ENCODE data around the gene WDR44.
"Not testable (repeated sequence)": the region's sequence is repeated elsewhere in the genome, so short reads cannot be mapped to it uniquely, and the experiment has no call there.

Gene WDR44

DNA sequence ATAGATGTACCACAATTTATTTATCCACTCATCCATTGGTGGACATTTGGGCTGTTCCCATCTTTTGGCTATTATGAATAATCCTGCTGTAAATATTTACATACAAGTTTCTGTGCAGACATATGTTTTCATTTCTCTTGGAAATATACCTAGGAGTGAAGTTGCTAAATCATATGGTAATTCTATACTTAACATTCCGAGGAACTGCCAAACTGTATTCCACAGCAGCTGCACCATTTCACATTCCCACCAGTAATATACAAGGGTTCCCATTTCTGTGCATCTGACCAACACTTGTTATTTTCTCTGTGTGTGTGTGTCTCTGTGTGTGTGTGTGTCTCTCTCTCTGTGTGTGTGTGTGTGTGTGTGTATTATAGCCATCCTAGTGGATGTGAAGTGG lies 134.3 kb downstream of the WDR44 start:
- no peak for DNase-seq (ENCODE audit: low read depth)

DNA sequence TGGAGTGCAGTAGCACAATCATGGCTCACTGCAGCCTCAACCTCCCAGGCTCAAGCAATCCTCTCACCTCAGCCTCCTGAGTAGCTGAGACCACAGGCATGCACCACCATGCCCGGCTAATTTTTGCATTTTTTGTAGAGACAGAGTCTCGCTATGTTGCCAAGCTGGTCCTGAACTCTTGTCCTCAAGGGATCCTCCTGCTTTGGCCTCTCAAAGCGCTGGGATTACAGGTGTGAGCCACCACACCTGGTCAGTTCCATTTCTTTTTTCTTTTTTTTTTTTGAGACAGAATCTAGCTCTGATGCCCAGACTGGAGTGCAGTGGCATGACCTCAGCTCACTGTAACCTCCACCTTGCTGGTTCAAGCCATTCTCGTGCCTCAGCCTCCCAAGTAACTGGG lies 136.5 kb downstream of the WDR44 start:
- not testable (repeated sequence) for DNase-seq (ENCODE audit: low read depth)

GRCh38 chrX:118484216-118484903 lies 138.5 kb downstream of the WDR44 start:
- DNase-seq (ENCODE audit: low read depth): no peak

DNA sequence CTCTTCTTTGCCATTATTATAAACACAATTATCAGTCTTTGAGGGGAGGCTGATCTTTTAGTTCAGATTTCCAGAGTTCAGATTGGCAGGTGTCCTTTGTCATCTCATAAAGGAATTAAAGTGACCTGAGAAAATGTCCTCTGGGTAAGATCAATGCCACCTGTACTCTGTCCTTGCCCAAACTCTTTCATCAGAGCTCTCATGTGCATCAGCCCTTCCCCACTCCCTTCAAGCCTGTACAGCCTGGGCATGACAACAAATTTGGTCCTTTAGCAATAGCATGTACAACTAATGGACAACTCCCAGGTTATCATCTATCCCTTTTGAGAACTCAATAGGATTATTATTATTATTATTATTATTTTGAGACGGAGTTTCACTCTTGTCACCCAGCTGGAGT lies 140.8 kb downstream of the WDR44 start:
- not testable (repeated sequence) for DNase-seq (ENCODE audit: low read depth)

GRCh38 chrX:118493016-118493415 lies 147.1 kb downstream of the WDR44 start:
- DNase-seq (ENCODE audit: low read depth): no peak

- no peak for DNase-seq (ENCODE audit: low read depth)
Measured at GRCh38 chrX:118493653-118494297, 147.9 kb downstream of the WDR44 start.

DNA sequence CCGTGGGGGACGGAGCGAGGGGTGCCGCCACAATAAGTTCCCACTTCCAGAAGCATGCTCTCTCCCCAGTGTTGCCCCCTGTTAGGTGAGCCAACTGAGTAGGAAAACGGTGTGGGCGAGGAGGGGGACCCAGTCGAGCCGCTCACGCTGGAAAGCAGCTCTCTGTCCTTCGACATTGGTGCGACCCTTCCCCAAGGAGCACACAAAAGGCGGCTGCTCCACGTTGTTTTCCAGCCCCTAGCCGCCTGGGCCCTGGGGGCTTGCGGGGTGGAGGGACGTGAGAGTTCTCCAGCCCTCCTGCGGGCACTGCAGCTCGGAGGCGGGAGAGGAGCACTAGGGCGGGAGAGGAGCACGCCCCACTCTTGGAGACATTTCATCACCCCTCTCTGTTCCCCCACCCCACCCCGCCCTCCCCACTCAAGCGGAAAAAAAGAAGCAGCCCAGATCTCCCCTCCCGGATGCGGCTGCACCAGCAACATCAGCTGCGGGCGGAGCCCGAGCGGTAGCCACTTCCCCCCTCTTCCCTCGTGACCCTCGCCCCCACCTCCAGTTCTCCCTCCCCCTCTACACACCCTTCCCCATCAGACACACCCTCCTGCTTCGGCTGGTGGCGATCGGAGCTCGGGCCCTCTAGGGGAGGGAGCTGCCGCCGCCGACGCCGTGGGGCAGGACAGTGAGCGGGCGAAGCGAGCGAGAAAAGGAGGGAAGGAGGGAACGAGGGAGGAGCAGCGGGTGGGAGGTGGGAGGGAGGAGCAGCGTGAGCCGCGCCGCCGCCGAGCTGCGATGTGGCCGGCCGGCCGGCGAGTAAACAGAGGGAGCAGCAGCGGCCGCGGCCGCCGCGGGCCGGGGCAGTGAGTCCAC lies 149.4 kb downstream of the WDR44 start, which contains the start of gene DOCK11:
DOCK11 (plus strand) TSS at position 755 of the 861 bp plus-strand sequence. CDS start 157 bp downstream, outside the sequence.
- peak; percentile 67 for DNase-seq (ENCODE audit: low read depth)

GRCh38 chrX:118495958-118496762 lies 150.3 kb downstream of the WDR44 start:
- peak; percentile 66 for DNase-seq (ENCODE audit: low read depth)

GRCh38 chrX:118496763-118497079 lies 150.8 kb downstream of the WDR44 start:
- no peak for DNase-seq (ENCODE audit: low read depth)

DNA sequence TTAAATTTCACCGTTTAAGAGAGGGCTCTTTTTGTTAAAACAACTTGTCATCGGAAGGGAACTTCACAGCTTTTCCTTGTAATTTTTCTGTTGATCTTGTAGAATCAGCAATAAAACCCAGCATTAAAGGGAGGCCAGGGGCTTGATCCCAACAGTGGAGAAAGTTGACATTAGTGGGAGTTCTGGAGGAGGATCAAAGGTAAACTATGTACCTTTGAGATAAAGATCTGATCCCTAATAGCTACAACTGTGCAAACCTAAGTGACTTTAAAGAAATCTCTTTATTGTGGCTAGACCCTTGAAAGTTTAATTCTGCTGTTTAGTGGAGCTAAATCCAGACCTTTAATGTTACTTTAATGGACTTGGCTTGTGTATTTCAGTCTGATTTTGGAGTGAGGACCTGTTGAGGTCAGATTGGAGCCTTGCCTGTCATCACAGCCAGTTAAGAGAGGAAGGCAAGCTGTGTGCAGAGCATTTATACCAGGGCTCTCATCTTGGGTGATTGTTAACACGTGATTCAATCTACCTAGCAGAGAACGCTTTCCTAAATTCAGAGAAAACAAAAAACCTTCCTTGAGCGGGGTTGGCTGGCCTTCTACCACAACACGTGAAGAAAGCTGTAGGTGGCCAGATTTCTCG lies 151.4 kb downstream of the WDR44 start:
- no peak for DNase-seq (ENCODE audit: low read depth)

DNA sequence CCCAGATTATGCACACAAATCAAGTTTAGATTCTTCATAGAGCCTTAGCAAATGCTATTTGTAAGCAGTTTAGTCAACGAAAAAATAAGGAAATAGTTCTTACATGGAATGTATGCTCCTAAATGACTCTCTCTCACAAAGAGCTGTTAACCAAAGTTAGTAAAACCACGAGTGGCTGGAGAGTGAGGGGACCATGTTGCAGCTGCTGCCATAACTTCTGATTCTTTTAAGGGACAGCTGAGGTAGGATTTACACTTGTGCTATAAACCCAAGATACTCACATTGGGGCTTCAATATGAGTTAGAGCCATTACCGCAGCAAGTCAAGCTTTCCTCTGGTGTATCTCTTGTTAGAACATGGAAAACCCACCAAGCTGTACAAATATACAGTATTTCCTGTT lies 152.4 kb downstream of the WDR44 start:
- no peak for DNase-seq (ENCODE audit: low read depth)

GRCh38 chrX:118498755-118499154 lies 152.8 kb downstream of the WDR44 start:
- DNase-seq (ENCODE audit: low read depth): no peak

- DNase-seq (ENCODE audit: low read depth): no peak
Measured at GRCh38 chrX:118499295-118499694, 153.4 kb downstream of the WDR44 start.
